Subcutaneous abdominal adipose tissue (tissue), 5 donors: Measurements from ENCODE around the gene DNASE1L2.

Experiments
- H3K27ac ChIP-seq: one replicate; pipeline ENCODE4 v1.7.0; 2013; ENCODE audit warnings: low read depth, mild to moderate bottlenecking, inconsistent platforms, low read length, moderate library complexity
- H3K27me3 ChIP-seq, 5 donors: one replicate each; pipeline ENCODE4 v1.7.0; 2013; ENCODE audit warnings: low read length in 5 of 5, inconsistent platforms in 1 of 5; ENCODE audit not compliant: control insufficient read depth in 5 of 5, insufficient read depth in 4 of 5
- H3K36me3 ChIP-seq, 5 donors: one replicate each; pipeline ENCODE4 v1.7.0; 2013; ENCODE audit warnings: low read length in 5 of 5; ENCODE audit not compliant: control insufficient read depth in 5 of 5, insufficient read depth in 5 of 5
- H3K4me1 ChIP-seq, 5 donors: one replicate each; pipeline ENCODE4 v1.7.0; 2013; ENCODE audit warnings: low read length in 5 of 5, mild to moderate bottlenecking in 3 of 5, moderate library complexity in 1 of 5; ENCODE audit not compliant: control insufficient read depth in 5 of 5, insufficient read depth in 5 of 5
- H3K4me3 ChIP-seq, 5 donors: one replicate each; pipeline ENCODE4 v1.7.0; 2013; ENCODE audit warnings: low read length in 5 of 5, low read depth in 1 of 5
- H3K9ac ChIP-seq, 5 donors: one replicate each; pipeline ENCODE4 v1.7.0; 2013; ENCODE audit warnings: low read length in 5 of 5, mild to moderate bottlenecking in 4 of 5, moderate library complexity in 3 of 5
- H3K9me3 ChIP-seq, 5 donors: one replicate each; pipeline ENCODE4 v1.7.0; 2013; ENCODE audit warnings: low read length in 5 of 5; ENCODE audit not compliant: control insufficient read depth in 5 of 5
- donor health status: healthy.
- donor health status: healthy.
- donor health status: healthy.
- donor health status: healthy.
- donor health status: healthy.

The DNASE1L2 gene

DNA sequence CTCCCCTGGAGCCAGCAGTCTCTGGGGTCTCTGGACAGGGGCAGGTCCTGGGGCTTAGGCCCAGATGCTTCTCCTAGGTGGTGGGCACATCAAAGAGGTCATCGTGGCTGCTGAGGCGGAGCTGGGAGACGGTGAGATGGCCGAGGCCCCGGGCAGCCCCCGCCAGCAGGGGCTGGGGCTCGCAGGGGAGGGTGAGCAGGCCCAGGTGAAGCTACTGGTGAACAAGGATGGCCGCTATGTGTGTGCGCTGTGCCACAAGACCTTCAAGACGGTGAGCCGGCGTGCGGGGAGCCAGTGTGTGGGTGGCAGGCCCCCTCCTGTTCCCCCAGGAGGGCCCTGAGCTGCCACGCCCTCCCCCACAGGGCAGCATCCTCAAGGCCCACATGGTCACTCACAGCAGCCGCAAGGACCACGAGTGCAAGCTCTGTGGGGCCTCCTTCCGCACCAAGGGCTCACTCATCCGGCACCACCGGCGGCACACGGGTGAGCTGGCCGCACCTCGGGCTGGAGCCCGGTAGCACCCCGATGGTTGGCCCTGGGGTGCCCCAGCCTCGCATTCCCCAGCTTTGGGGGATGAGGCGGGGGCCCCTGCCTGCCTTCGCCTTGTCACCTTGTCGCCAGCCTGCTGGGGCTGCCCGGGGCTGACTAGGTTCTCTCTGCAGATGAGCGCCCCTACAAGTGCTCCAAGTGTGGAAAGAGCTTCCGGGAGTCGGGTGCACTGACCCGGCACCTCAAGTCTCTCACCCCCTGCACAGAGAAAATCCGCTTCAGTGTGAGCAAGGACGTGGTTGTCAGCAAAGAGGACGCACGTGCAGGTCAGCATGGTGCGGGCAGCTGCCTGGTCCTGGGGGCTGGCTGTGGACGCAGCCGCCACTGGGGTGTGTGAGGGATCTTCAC lies 3.9 kb upstream of the DNASE1L2 start:
- H3K4me1 ChIP-seq: peaks cover 0 to 22% (median 17%) of the 10 kb centered on the region in 5 donors
- H3K9ac ChIP-seq: no peak overlapping the region
- peaks cover 0 to 81% (median 74%) of the 10 kb centered on the region in 5 donors for H3K36me3 ChIP-seq
- peaks cover 0 to 18% (median 8%) of the 10 kb centered on the region in 5 donors for H3K27me3 ChIP-seq
- H3K4me3 ChIP-seq: no peak overlapping the region
- no peak overlapping the region for H3K27ac ChIP-seq
- no peaks in the 10 kb centered on the region for H3K9me3 ChIP-seq

DNA sequence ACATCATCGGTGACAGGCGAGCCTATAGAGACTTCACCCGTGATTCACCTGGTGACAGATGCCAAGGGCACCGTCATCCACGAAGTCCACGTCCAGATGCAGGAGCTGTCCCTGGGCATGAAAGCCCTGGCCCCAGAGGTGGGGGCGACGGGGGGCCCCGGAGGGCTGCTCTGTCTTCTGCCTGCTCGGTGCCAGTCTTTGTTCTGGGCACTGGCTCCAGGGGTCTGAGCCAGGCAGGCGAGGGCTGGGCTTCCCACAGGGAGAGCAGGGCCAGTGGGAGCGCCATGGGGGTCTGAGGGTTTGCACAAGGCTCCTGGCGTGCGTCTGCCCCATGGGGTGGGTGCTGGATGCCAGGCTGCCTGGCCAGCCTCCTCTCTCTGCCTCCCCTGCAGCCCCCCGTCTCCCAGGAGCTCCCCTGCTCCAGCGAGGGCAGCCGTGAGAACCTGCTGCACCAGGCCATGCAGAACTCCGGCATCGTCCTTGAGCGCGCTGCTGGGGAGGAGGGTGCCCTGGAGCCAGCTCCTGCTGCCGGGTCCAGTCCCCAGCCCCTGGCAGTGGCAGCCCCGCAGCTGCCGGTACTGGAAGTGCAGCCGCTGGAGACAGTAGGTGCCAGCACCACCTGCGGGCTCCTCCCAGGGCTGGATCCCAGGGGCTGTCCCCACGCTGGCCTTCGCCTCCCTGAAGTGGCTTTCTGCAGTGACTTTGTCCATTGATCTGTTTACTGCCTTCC lies 3.0 kb upstream of the DNASE1L2 start:
- H3K27me3 ChIP-seq: peaks cover 0 to 18% (median 8%) of the 10 kb centered on the region in 5 donors
- no peaks in the 10 kb centered on the region for H3K9me3 ChIP-seq
- no peak overlapping the region for H3K4me3 ChIP-seq
- H3K36me3 ChIP-seq: peaks cover 0 to 77% (median 71%) of the 10 kb centered on the region in 5 donors
- H3K9ac ChIP-seq: no peak overlapping the region
- H3K4me1 ChIP-seq: peaks cover 0 to 28% (median 17%) of the 10 kb centered on the region in 5 donors
- no peak overlapping the region for H3K27ac ChIP-seq

DNA sequence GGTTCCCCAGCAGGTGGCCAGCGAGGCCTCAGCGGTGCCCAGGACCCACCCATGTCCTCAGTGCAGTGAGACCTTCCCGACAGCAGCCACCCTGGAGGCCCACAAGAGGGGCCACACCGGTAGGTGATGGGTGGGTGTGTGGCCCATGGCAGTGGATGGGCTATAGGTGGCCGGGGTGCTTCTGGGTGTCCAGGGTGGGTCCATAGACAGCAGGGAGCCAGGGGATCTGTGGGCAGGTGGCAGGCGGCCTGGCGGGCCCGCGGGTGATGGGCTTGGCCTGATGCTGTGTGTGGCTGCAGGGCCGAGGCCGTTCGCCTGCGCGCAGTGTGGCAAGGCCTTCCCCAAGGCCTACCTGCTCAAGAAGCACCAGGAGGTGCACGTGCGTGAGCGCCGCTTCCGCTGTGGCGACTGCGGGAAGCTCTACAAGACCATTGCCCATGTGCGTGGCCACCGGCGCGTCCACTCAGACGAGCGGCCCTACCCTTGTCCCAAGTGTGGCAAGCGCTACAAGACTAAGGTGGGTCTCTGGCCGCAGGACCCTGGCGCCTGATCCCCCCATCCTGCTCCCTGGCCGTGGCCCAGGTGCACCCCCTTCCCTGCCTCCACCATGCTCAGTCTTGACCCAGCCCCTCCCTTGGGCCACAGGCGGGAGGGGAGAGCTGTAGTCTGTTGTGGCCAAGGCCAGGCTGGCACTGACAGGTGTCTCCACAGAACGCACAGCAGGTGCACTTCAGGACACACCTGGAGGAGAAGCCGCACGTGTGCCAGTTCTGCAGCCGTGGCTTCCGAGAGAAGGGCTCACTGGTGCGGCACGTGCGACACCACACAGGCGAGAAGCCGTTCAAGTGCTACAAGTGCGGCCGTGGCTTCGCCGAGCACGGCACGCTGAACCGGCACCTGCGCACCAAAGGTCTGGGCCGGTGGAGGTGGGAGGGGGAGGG lies 2.1 kb upstream of the DNASE1L2 start:
- H3K9me3 ChIP-seq: no peaks in the 10 kb centered on the region
- peaks cover 0 to 18% (median 8%) of the 10 kb centered on the region in 5 donors for H3K27me3 ChIP-seq
- H3K27ac ChIP-seq: no peak overlapping the region
- peaks cover 0 to 31% (median 17%) of the 10 kb centered on the region in 5 donors for H3K4me1 ChIP-seq
- no peak overlapping the region for H3K9ac ChIP-seq
- no peak overlapping the region for H3K4me3 ChIP-seq
- peaks cover 0 to 68% (median 61%) of the 10 kb centered on the region in 5 donors for H3K36me3 ChIP-seq

- H3K9me3 ChIP-seq: no peaks in the 10 kb centered on the region
- H3K9ac ChIP-seq: no peak overlapping the region
- peaks cover 0 to 67% (median 58%) of the 10 kb centered on the region in 5 donors for H3K36me3 ChIP-seq
- no peak overlapping the region for H3K4me3 ChIP-seq
- H3K27ac ChIP-seq: no peak overlapping the region
- H3K27me3 ChIP-seq: peaks cover 0 to 18% (median 8%) of the 10 kb centered on the region in 5 donors
- peaks cover 0 to 26% (median 17%) of the 10 kb centered on the region in 5 donors for H3K4me1 ChIP-seq
Measured at GRCh38 chr16:2234813-2235170, 1.5 kb upstream of the DNASE1L2 start.

- Histone ChIP-seq H3K9me3 (no peaks in the 10 kb centered on the region), H3K36me3 (peaks cover 0 to 65% (median 57%) of the 10 kb centered on the region in 5 donors), H3K27ac (no peak overlapping the region), H3K9ac (no peak overlapping the region), H3K27me3 (peaks cover 0 to 18% (median 8%) of the 10 kb centered on the region in 5 donors), H3K4me1 (peaks cover 0 to 23% (median 17%) of the 10 kb centered on the region in 5 donors), H3K4me3 (no peak overlapping the region)
Measured at GRCh38 chr16:2235234-2235651, 1.0 kb upstream of the DNASE1L2 start.

GRCh38 chr16:2235695-2236336 lies 428 bp upstream of the DNASE1L2 start:
- no peak overlapping the region for H3K9ac ChIP-seq
- H3K9me3 ChIP-seq: no peaks in the 10 kb centered on the region
- peak overlapping the region in 1 of 5 donors; percentile 49 for H3K4me3 ChIP-seq
- no peak overlapping the region for H3K27ac ChIP-seq
- H3K36me3 ChIP-seq: peaks cover 0 to 59% (median 54%) of the 10 kb centered on the region in 5 donors
- H3K4me1 ChIP-seq: peaks cover 0 to 23% (median 17%) of the 10 kb centered on the region in 5 donors
- peaks cover 0 to 18% (median 8%) of the 10 kb centered on the region in 5 donors for H3K27me3 ChIP-seq

DNA sequence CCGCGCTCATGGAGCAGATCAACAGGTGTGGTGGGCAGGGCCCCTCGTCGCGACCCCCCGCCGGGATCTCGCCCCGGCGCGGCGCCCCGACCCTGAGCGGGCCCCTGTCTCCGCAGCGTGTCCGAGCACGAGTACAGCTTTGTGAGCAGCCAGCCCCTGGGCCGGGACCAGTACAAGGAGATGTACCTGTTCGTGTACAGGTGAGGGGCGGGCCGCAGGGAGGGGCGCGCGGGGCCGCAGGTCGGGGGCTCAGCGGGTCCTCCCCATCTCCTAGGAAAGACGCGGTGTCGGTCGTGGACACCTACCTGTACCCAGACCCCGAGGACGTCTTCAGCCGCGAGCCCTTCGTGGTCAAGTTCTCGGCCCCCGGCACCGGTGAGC lies 848 bp downstream of the DNASE1L2 start:
- H3K27ac ChIP-seq: no peak overlapping the region
- H3K4me1 ChIP-seq: peaks cover 0 to 23% (median 17%) of the 10 kb centered on the region in 5 donors
- H3K9ac ChIP-seq: no peak overlapping the region
- no peaks in the 10 kb centered on the region for H3K9me3 ChIP-seq
- H3K36me3 ChIP-seq: peaks cover 0 to 48% (median 42%) of the 10 kb centered on the region in 5 donors
- H3K4me3 ChIP-seq: peak overlapping the region in 2 of 5 donors; percentile 48 to 49
- peaks cover 0 to 18% (median 8%) of the 10 kb centered on the region in 5 donors for H3K27me3 ChIP-seq

GRCh38 chr16:2237493-2238149 lies 1.4 kb downstream of the DNASE1L2 start:
- Histone ChIP-seq H3K4me3 (no peak overlapping the region), H3K27me3 (peaks cover 0 to 18% (median 8%) of the 10 kb centered on the region in 5 donors), H3K36me3 (peaks cover 0 to 48% (median 42%) of the 10 kb centered on the region in 5 donors), H3K9ac (no peak overlapping the region), H3K4me1 (peaks cover 0 to 23% (median 17%) of the 10 kb centered on the region in 5 donors), H3K27ac (no peak overlapping the region), H3K9me3 (no peaks in the 10 kb centered on the region)
